A673 (cell line): Measurements from ENCODE around the gene PHYHIPL. TPM values are rescaled to one million over a fixed set of nuclear protein-coding genes. Genes with fewer than 3 reads are reported as not detected.
A peak's percentile ranks its signal among the peaks of the same experiment; 100 is the strongest.

Experiments
- BruUV-seq: library from RNA; stranded (reverse); fragments of 400-500 nt; replicated peaks from 2 replicates; lab custom pipeline; 2021; lab: Mats Ljungman, UMichigan
- CTCF ChIA-PET: fragments of 300-600 bp; sonication (Branson Sonifier 250); formaldehyde crosslinking; loops from one replicate; lab custom pipeline; 2022; ENCODE audit warnings: antibody characterized with exemption; lab: Charles Lee
- POLR2A ChIA-PET: fragments of 300-600 bp; sonication (Branson Sonifier 250); formaldehyde crosslinking; loops from one replicate; lab custom pipeline; 2022; ENCODE audit warnings: antibody characterized with exemption; ENCODE audit not compliant: low non-redundant PET; lab: Charles Lee
- DNase-seq: peaks from one replicate; pipeline ENCODE4 v3.0.0-alpha.2; 2015; ENCODE audit warnings: low spot score
- H3K27ac ChIP-seq: fragments of 200-600 bp; sonication (generic); 2 replicates; pipeline ENCODE4 v1.5.1; 2016; ENCODE audit warnings: mixed run types, low read depth, mild to moderate bottlenecking, mixed read lengths, antibody characterized with exemption, low read length; ENCODE audit not compliant: poor library complexity, severe bottlenecking
- H3K27me3 ChIP-seq: fragments of 200-600 bp; sonication (generic); replicated peaks from 2 replicates; pipeline ENCODE4 v1.6.1; 2017; ENCODE audit warnings: mixed run types, low read depth, mild to moderate bottlenecking, mixed read lengths, antibody characterized with exemption, low read length; ENCODE audit not compliant: insufficient read depth, poor library complexity
- H3K36me3 ChIP-seq: fragments of 200-600 bp; sonication (generic); 2 replicates; pipeline ENCODE4 v1.6.1; 2016; ENCODE audit warnings: mixed run types, mild to moderate bottlenecking, mixed read lengths, antibody characterized with exemption, low read length; ENCODE audit not compliant: insufficient read depth, poor library complexity, severe bottlenecking
- H3K4me1 ChIP-seq: fragments of 200-600 bp; sonication (generic); 2 replicates; pipeline ENCODE4 v1.6.1; 2017; ENCODE audit warnings: mixed run types, mild to moderate bottlenecking, mixed read lengths, antibody characterized with exemption, low read length; ENCODE audit not compliant: insufficient read depth, poor library complexity, severe bottlenecking
- H3K4me3 ChIP-seq: fragments of 200-600 bp; sonication (generic); 2 replicates; pipeline ENCODE4 v1.5.1; 2016; ENCODE audit warnings: low read depth, mixed run types, mild to moderate bottlenecking, mixed read lengths, low read length; ENCODE audit not compliant: poor library complexity, severe bottlenecking
- H3K9me3 ChIP-seq: fragments of 200-600 bp; sonication (generic); 2 replicates; pipeline ENCODE4 v1.6.1; 2016; ENCODE audit warnings: mixed run types, low read depth, mild to moderate bottlenecking, mixed read lengths, antibody characterized with exemption, low read length; ENCODE audit not compliant: poor library complexity, severe bottlenecking
- CTCF ChIP-seq: fragments of 300-800, 200-600 bp; sonication (generic); conservative IDR thresholded peaks from 2 replicates; pipeline ENCODE4 v1.5.1; 2017; ENCODE audit warnings: low read depth, mild to moderate bottlenecking, antibody characterized with exemption, low read length, moderate library complexity, mixed read lengths
- EZH2 ChIP-seq: fragments of 200-600 bp; sonication (generic); IDR thresholded peaks from 2 replicates; pipeline ENCODE4 v1.6.1; 2017; ENCODE audit warnings: borderline replicate concordance, low read depth, mild to moderate bottlenecking, mixed read lengths, antibody characterized with exemption, low read length; ENCODE audit not compliant: poor library complexity, severe bottlenecking
- intact Hi-C: fragments of 100-400 bp; cut with micrococcal nuclease; formaldehyde crosslinking; loops from one replicate; pipeline ENCODE4 v1.10.0; 2022; ENCODE audit not compliant: unreplicated experiment
- total RNA-seq: library from RNA; stranded (reverse); gene quantifications from 2 replicates; pipeline ENCODE4 v1.2.3, GENCODE V29; 2021

The PHYHIPL gene
- total RNA-seq, 1 experiment from 2014 or later: 0.97 TPM

GRCh38 chr10:59180689-59181270 is 4.3 kb downstream of the PHYHIPL start:
- intact Hi-C loops: loop anchor here (1.0 to 5.0 kb wide), 3 partner anchors 228 to 648 kb away; no protein-coding TSS in a partner anchor
- TF ChIP-seq EZH2 (no peak), CTCF (no peak)
- Histone ChIP-seq H3K36me3 (no peaks in the 10 kb centered on the region), H3K4me3 (no peak overlapping the region), H3K9me3 (no peaks in the 10 kb centered on the region), H3K4me1 (no peaks in the 10 kb centered on the region), H3K27ac (no peak overlapping the region), H3K27me3 (peaks cover 39% of the 10 kb centered on the region)
- no peak for DNase-seq
- CTCF ChIA-PET: no interaction called here
- no TSS peak for BruUV-seq
- POLR2A ChIA-PET: no interaction called here

DNA sequence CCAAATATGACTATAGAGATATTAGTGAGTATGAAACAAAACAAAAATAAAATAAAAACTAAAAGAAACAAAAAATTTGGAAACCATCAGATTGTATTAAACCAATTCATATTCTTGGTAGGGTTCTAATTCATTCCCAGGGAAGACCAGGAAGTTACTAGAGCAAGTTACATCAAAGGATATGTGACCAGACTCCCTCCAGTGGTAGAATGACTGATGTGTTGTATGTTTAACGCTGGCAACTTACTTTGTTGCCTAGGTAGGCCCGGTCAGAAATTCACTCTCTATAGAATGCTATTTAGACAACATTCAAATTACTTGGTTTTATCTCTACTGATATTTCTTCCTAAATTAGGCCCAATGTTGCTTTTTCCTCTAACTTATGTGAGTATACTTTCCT is 5.2 kb downstream of the PHYHIPL start:
- intact Hi-C loops: loop anchor here (1.0 to 5.0 kb wide), 3 partner anchors 229 to 649 kb away; no protein-coding TSS in a partner anchor
- ChIA-PET CTCF (no interaction called here), POLR2A (no interaction called here)
- no peak overlapping the region for H3K4me3 ChIP-seq
- no peaks in the 10 kb centered on the region for H3K4me1 ChIP-seq
- BruUV-seq: no TSS peak
- H3K27ac ChIP-seq: no peak overlapping the region
- TF ChIP-seq EZH2 (no peak), CTCF (peak; percentile 62)
- no peaks in the 10 kb centered on the region for H3K9me3 ChIP-seq
- H3K36me3 ChIP-seq: no peaks in the 10 kb centered on the region
- peaks cover 31% of the 10 kb centered on the region for H3K27me3 ChIP-seq
- peak; percentile 58 for DNase-seq

- Histone ChIP-seq H3K4me3 (no peak overlapping the region), H3K27me3 (peaks cover 18% of the 10 kb centered on the region), H3K9me3 (no peaks in the 10 kb centered on the region), H3K36me3 (no peaks in the 10 kb centered on the region), H3K4me1 (no peaks in the 10 kb centered on the region), H3K27ac (no peak overlapping the region)
- ChIA-PET POLR2A (no interaction called here), CTCF (no interaction called here)
- DNase-seq: no peak
- BruUV-seq: no TSS peak
- intact Hi-C loops: no loop called here
- TF ChIP-seq CTCF (no peak), EZH2 (no peak)
Measured at GRCh38 chr10:59190332-59190731, 13.9 kb downstream of the PHYHIPL start.
